Measurements from ENCODE around the gene ECE2. TPM values are rescaled to one million over a fixed set of nuclear protein-coding genes. Genes with fewer than 3 reads are reported as not detected.

The ECE2 gene
- total and polyA plus RNA-seq, 10 of the 15 experiments (the other 5 are each of a cell fraction or from before 2014, with no cell fraction given), result not detected

GRCh38 chr3:184259396-184259877 is 16.4 kb upstream of the ECE2 start:
- CTCF ChIA-PET, result no interaction called here
- Histone ChIP-seq H3K27ac (ENCODE audit: control insufficient read depth, insufficient read depth) (no peak overlapping the region), H3K4me1 (ENCODE audit: control insufficient read depth, insufficient read depth, low read length) (0 out of 2 replicates have a peak, but pooled peaks cover 4% of the 10 kb centered on the region), H3K36me3 (ENCODE audit: control insufficient read depth in 2 of 2, insufficient read depth in 2 of 2, low read length in 1 of 2) (no peaks in the 10 kb centered on the region), H3K4me3 (no peak overlapping the region), H3K9ac (ENCODE audit: control insufficient read depth, insufficient read depth, low read length) (no peak overlapping the region), H3K9me3 (replicated peaks; ENCODE audit: control insufficient read depth, insufficient read depth, low read length) (no peaks in the 10 kb centered on the region), H2AFZ (ENCODE audit: control insufficient read depth, low read depth, low read length) (no peak overlapping the region), H3K79me2 (ENCODE audit: control insufficient read depth, insufficient read depth, low read length) (no peaks in the 10 kb centered on the region), H3K4me2 (ENCODE audit: control insufficient read depth, insufficient read depth) (no peak overlapping the region), H4K20me1 (ENCODE audit: control insufficient read depth, insufficient read depth) (no peaks in the 10 kb centered on the region), H3K27me3 (replicated peaks in 1 of 2; ENCODE audit: control insufficient read depth in 2 of 2, insufficient read depth in 2 of 2, low read length in 1 of 2) (peaks cover 2 to 11% of the 10 kb centered on the region in 2 experiments)
- POLR2A ChIA-PET, result no interaction called here
- SMC1A ChIA-PET (ENCODE audit: uncharacterized antibody, unreplicated experiment), result no interaction called here
- no peak for DNase-seq (ENCODE audit: low read depth, low spot score)
- WGBS (ENCODE audit: insufficient coverage, insufficient replicate concordance, low lambda C conversion rate, missing lambda C conversion rate), result 53% methylated on average over 28 of the region's 28 CpGs
- intact Hi-C loops (cut with micrococcal nuclease; ENCODE audit: unreplicated experiment) (loop anchor here (10.0 kb wide), 1 partner anchor 245 kb away; the partner anchor contains the start of gene ABCC5), in situ Hi-C loops (cut with MboI) (no loop called here)
- no TSS peak for BruUV-seq (replicated peaks)
- TF ChIP-seq BHLHE40 (IDR thresholded peaks at IDR 0.05; ENCODE audit: borderline replicate concordance in 1 of 2, low read depth in 2 of 2, low read length in 1 of 2) (no peak), EED (IDR thresholded peaks at IDR 0.05; ENCODE audit: low read depth) (no peak), PML (IDR thresholded peaks at IDR 0.05; ENCODE audit: low read length) (no peak), POLR2A (IDR thresholded peaks at IDR 0.05; ENCODE audit: low read depth, low read length) (no peak), NKRF (conservative IDR thresholded peaks at IDR 0.05) (no peak), TAF1 (IDR thresholded peaks at IDR 0.05; ENCODE audit: borderline replicate concordance, low read depth, low read length) (no peak), ZNF274 (IDR thresholded peaks at IDR 0.05; ENCODE audit: insufficient read depth, insufficient read length) (no peak), ESRRA (IDR thresholded peaks at IDR 0.05; ENCODE audit: low read length) (no peak), MYB (IDR thresholded peaks at IDR 0.05; ENCODE audit: borderline replicate concordance, low read depth, low read length) (no peak), SIX5 (IDR thresholded peaks at IDR 0.05; ENCODE audit: low read depth, low read length, severe bottlenecking) (no peak), SPI1 (IDR thresholded peaks at IDR 0.05; ENCODE audit: borderline replicate concordance, insufficient read depth, low read depth, low read length) (no peak), USF2 (IDR thresholded peaks at IDR 0.05; ENCODE audit: borderline replicate concordance, low read depth, low read length) (no peak), NR2F1 (conservative IDR thresholded peaks at IDR 0.05) (no peak), CREM (IDR thresholded peaks at IDR 0.05; ENCODE audit: low read depth) (no peak), NFYA (IDR thresholded peaks at IDR 0.05; ENCODE audit: borderline replicate concordance, low read depth, low read length) (no peak), HCFC1 (IDR thresholded peaks at IDR 0.05; ENCODE audit: low read length) (no peak), SREBF1 (IDR thresholded peaks at IDR 0.05; ENCODE audit: low read length) (no peak), ASH2L (IDR thresholded peaks at IDR 0.05; ENCODE audit: borderline replicate concordance, low read depth) (no peak), ETV6 (conservative IDR thresholded peaks at IDR 0.05 in 1 of 2, IDR thresholded peaks at IDR 0.05 in 1 of 2; ENCODE audit: borderline replicate concordance in 1 of 2, low read depth in 1 of 2) (no peak)
- no peak for FAIRE-seq
- no peak for ATAC-seq
- RAD21 ChIA-PET (ENCODE audit: unreplicated experiment), result no interaction called here
